K562 (cell line): ENCODE results near the gene ADAM10.

Experiments
- BHLHE40 ChIP-seq: IDR thresholded peaks from 2 replicates; pipeline ENCODE4 v1.6.1; 2011; ENCODE audit warnings: low read length, improper control_type of control experiment
- CHD4 ChIP-seq: fragments of 200-600 bp; sonication (generic); IDR thresholded peaks from 3 replicates; pipeline ENCODE4 v1.6.1; 2012; ENCODE audit warnings: low read depth, mild to moderate bottlenecking, mixed read lengths, low read length, inconsistent platforms; ENCODE audit not compliant: insufficient read depth, insufficient replicate concordance, poor library complexity, severe bottlenecking
- CTCF ChIP-seq, 3 experiments: IDR thresholded peaks in 2 of 3; conservative IDR thresholded peaks in 1 of 3; 2 replicates each; pipeline ENCODE4 v1.5.1; 2011 to 2012; ENCODE audit warnings: low read length in 3 of 3, mild to moderate bottlenecking in 3 of 3, control low read depth in 2 of 3, improper control_type of control experiment in 1 of 3, inconsistent platforms in 1 of 3, low read depth in 1 of 3, mixed read lengths in 1 of 3, moderate library complexity in 1 of 3; ENCODE audit not compliant: insufficient read depth in 2 of 3
- E2F4 ChIP-seq: sonication (generic); formaldehyde crosslinking; IDR thresholded peaks from 2 replicates; pipeline ENCODE4 v1.8.0; 2022; ENCODE audit warnings: mild to moderate bottlenecking, low read depth, missing genetic modification reagents
- EZH2 ChIP-seq: IDR thresholded peaks from 2 replicates; pipeline ENCODE4 v1.6.1; 2012; ENCODE audit warnings: low read depth, mild to moderate bottlenecking, inconsistent platforms, low read length, borderline replicate concordance
- HINFP ChIP-seq: fragments of 450-650 bp; conservative IDR thresholded peaks from 2 replicates; pipeline ENCODE4 v1.6.1; 2016; ENCODE audit warnings: missing genetic modification characterization, low read depth, mild to moderate bottlenecking, control low read depth, missing compliant biosample characterization
- KLF6 ChIP-seq: fragments of 250-450 bp; sonication (Bioruptor Pico); IDR thresholded peaks from 2 replicates; pipeline ENCODE4 v1.4.0; 2020; ENCODE audit warnings: mild to moderate bottlenecking, moderate library complexity, borderline replicate concordance
- POLR2H ChIP-seq: IDR thresholded peaks from 2 replicates; pipeline ENCODE4 v1.6.1; 2016; ENCODE audit warnings: missing genetic modification characterization, low read depth, mild to moderate bottlenecking, control low read depth, missing compliant biosample characterization, moderate library complexity
- RAD21 ChIP-seq, 2 experiments: fragments of 250-450 bp in 1 of 2; fragments of 450-650 bp in 1 of 2; sonication (Bioruptor Pico) in 1 of 2; formaldehyde crosslinking in 1 of 2; IDR thresholded peaks in 1 of 2; conservative IDR thresholded peaks in 1 of 2; 2 replicates each; pipeline versions ENCODE4 v1.4.0 to v1.8.0; 2020 to 2022; ENCODE audit warnings: mild to moderate bottlenecking in 2 of 2, moderate library complexity in 1 of 2
- TSC22D4 ChIP-seq: fragments of 450-650 bp; IDR thresholded peaks from 2 replicates; pipeline ENCODE4 v1.6.1; 2016; ENCODE audit warnings: missing genetic modification characterization, missing biosample characterization, control low read depth

GRCh38 chr15:58605931-58606530 lies 143.5 kb downstream of the ADAM10 start:
- TF ChIP-seq EZH2 (no peak), RAD21 (CRISPR knock-in tag; conservative IDR thresholded peaks at IDR 0.05 in 1 of 2, IDR thresholded peaks at IDR 0.05 in 1 of 2) (no peak), CTCF (IDR thresholded peaks at IDR 0.05 in 2 of 3, conservative IDR thresholded peaks at IDR 0.05 in 1 of 3; ENCODE audit: insufficient read depth in 2 of 3, low read depth in 1 of 3, low read length in 3 of 3) (no peak), TSC22D4 (no peak), HINFP (no peak), BHLHE40 (no peak), CHD4 (no peak), POLR2H (tag) (no peak), E2F4 (no peak), KLF6 (CRISPR knock-in tag) (no peak)
